Liver (tissue), 9 donors: ENCODE data around the gene MTRF1. TPM values are rescaled to one million over a fixed set of nuclear protein-coding genes. Genes with fewer than 3 reads are reported as not detected.

Experiments used
- DNase-seq: peaks from one replicate; pipeline ENCODE4 v3.0.0-alpha.2; 2017; ENCODE audit warnings: low spot score
- H3K27ac ChIP-seq, 2 donors: one replicate each; pipeline ENCODE4 v1.7.0; 2013; ENCODE audit warnings: inconsistent platforms in 2 of 2, low read length in 2 of 2, control low read depth in 1 of 2, low read depth in 1 of 2, mild to moderate bottlenecking in 1 of 2
- H3K27me3 ChIP-seq, 4 donors: one replicate each; pipeline versions ENCODE4 v1.6.1 to v1.7.0; 2013; ENCODE audit warnings: low read length in 3 of 4, inconsistent platforms in 1 of 4, mild to moderate bottlenecking in 1 of 4, moderate library complexity in 1 of 4; ENCODE audit not compliant: control insufficient read depth in 4 of 4, insufficient read depth in 4 of 4
- H3K36me3 ChIP-seq, 4 donors: one replicate each; pipeline versions ENCODE4 v1.6.1 to v1.7.0; 2013; ENCODE audit warnings: low read length in 3 of 4, mild to moderate bottlenecking in 3 of 4, low read depth in 1 of 4, moderate library complexity in 1 of 4; ENCODE audit not compliant: control insufficient read depth in 4 of 4, insufficient read depth in 3 of 4
- H3K4me1 ChIP-seq, 4 donors: one replicate each; pipeline versions ENCODE4 v1.6.1 to v1.7.0; 2013; ENCODE audit warnings: low read length in 3 of 4, mild to moderate bottlenecking in 3 of 4, moderate library complexity in 1 of 4; ENCODE audit not compliant: control insufficient read depth in 4 of 4, insufficient read depth in 4 of 4
- H3K4me3 ChIP-seq, 3 donors: one replicate each; pipeline versions ENCODE4 v1.6.1 to v1.7.0; 2013; ENCODE audit warnings: low read length in 3 of 3, control low read depth in 1 of 3, low read depth in 1 of 3, mild to moderate bottlenecking in 1 of 3
- H3K9ac ChIP-seq, 2 donors: one replicate each; pipeline ENCODE4 v1.7.0; 2013; ENCODE audit warnings: low read length in 2 of 2, mild to moderate bottlenecking in 2 of 2, moderate library complexity in 2 of 2, control low read depth in 1 of 2, low read depth in 1 of 2
- H3K9me3 ChIP-seq, 4 donors: one replicate each; pipeline versions ENCODE4 v1.6.1 to v1.7.0; 2013; ENCODE audit warnings: low read length in 3 of 4; ENCODE audit not compliant: control insufficient read depth in 4 of 4
- EGR1 ChIP-seq, 2 donors: IDR thresholded peaks; 2 replicates each; pipeline ENCODE4 v1.6.1; 2016 to 2018; ENCODE audit warnings: antibody characterized with exemption in 2 of 2, low read depth in 2 of 2
- FOXA1 ChIP-seq: IDR thresholded peaks from 2 replicates; pipeline ENCODE4 v1.6.1; 2016; ENCODE audit warnings: antibody characterized with exemption
- FOXA2 ChIP-seq: IDR thresholded peaks from 2 replicates; pipeline ENCODE4 v1.6.1; 2016; ENCODE audit warnings: antibody characterized with exemption
- GABPA ChIP-seq, 2 donors: IDR thresholded peaks in 1 of 2; conservative IDR thresholded peaks in 1 of 2; 2 replicates each; pipeline ENCODE4 v1.6.1; 2016; ENCODE audit warnings: antibody characterized with exemption in 2 of 2, mild to moderate bottlenecking in 1 of 2, moderate library complexity in 1 of 2
- HNF4A ChIP-seq, 2 donors: conservative IDR thresholded peaks; 2 replicates each; pipeline ENCODE4 v1.6.1; 2016; ENCODE audit warnings: antibody characterized with exemption in 2 of 2, mild to moderate bottlenecking in 2 of 2
- HNF4G ChIP-seq: IDR thresholded peaks from 2 replicates; pipeline ENCODE4 v1.6.1; 2016; ENCODE audit warnings: antibody characterized with exemption
- JUND ChIP-seq, 2 donors: IDR thresholded peaks; 2 replicates each; pipeline ENCODE4 v1.6.1; 2016; ENCODE audit warnings: antibody characterized with exemption in 2 of 2
- NR2F2 ChIP-seq: IDR thresholded peaks from 2 replicates; pipeline ENCODE4 v1.6.1; 2016; ENCODE audit warnings: antibody characterized with exemption
- RXRA ChIP-seq, 2 donors: IDR thresholded peaks; 2 replicates each; pipeline ENCODE4 v1.6.1; 2017 to 2018; ENCODE audit warnings: antibody characterized with exemption in 2 of 2, mild to moderate bottlenecking in 1 of 2
- SP1 ChIP-seq: IDR thresholded peaks from 2 replicates; pipeline ENCODE4 v1.6.1; 2018; ENCODE audit warnings: antibody characterized with exemption, mild to moderate bottlenecking
- TAF1 ChIP-seq: conservative IDR thresholded peaks from 2 replicates; pipeline ENCODE4 v1.6.1; 2016; ENCODE audit warnings: antibody characterized with exemption, mild to moderate bottlenecking
- YY1 ChIP-seq: IDR thresholded peaks from 2 replicates; pipeline ENCODE4 v1.6.1; 2016; ENCODE audit warnings: antibody characterized with exemption, mild to moderate bottlenecking
- WGBS: extraction: QIAGEN DNeasy Blood & Tissue Kit; methylation state at CpG from one replicate; pipeline ENCODE4 v1.1.7; 2013; 5-methylcytosine and 5-hydroxymethylcytosine counted together
- polyA plus RNA-seq, 2 donors: library from polyadenylated mRNA; stranded (reverse) in 1 of 2; unstranded in 1 of 2; fragments of 200-250 nt in 1 of 2; fragments of >200 nt in 1 of 2; fragmentation: Nextera tagmentation in 1 of 2; extraction: Ambion mirVana in 1 of 2; gene quantifications; one replicate each; pipeline versions ENCODE4 v1.2.1 to v1.2.3, GENCODE V29; 2013 to 2015
- total RNA-seq, 2 donors: library from RNA; depleted of rRNA; stranded (reverse); fragments of >200 nt; gene quantifications; one replicate each; pipeline ENCODE4 v1.2.3, GENCODE V29; 2014
- TF ChIP-seq, protein P1 (sequence below): IDR thresholded peaks from 2 replicates; pipeline ENCODE4 v1.6.1; 2016; ENCODE audit warnings: antibody characterized with exemption, mild to moderate bottlenecking
- TF ChIP-seq, protein P2 (sequence below): IDR thresholded peaks from 2 replicates; pipeline ENCODE4 v1.6.1; 2016; ENCODE audit warnings: antibody characterized with exemption
- TF ChIP-seq, protein P3 (sequence below): IDR thresholded peaks from 2 replicates; pipeline ENCODE4 v1.6.1; 2016; ENCODE audit warnings: antibody characterized with exemption
- TF ChIP-seq, protein P4 (sequence below): fragments of 150-350 bp; IDR thresholded peaks from 2 replicates; pipeline ENCODE4 v1.5.1; 2017; ENCODE audit warnings: improper control_type of control experiment, low read depth, low read length; ENCODE audit not compliant: missing input control
- donor health status: healthy.
- donor health status: healthy.
- donor health status: healthy.
- donor health status: healthy.
- donor health status: healthy.

MTRF1 gene
- total and polyA plus RNA-seq, 4 donors, result 4.9 to 11.0 (median 9.9) TPM

DNA sequence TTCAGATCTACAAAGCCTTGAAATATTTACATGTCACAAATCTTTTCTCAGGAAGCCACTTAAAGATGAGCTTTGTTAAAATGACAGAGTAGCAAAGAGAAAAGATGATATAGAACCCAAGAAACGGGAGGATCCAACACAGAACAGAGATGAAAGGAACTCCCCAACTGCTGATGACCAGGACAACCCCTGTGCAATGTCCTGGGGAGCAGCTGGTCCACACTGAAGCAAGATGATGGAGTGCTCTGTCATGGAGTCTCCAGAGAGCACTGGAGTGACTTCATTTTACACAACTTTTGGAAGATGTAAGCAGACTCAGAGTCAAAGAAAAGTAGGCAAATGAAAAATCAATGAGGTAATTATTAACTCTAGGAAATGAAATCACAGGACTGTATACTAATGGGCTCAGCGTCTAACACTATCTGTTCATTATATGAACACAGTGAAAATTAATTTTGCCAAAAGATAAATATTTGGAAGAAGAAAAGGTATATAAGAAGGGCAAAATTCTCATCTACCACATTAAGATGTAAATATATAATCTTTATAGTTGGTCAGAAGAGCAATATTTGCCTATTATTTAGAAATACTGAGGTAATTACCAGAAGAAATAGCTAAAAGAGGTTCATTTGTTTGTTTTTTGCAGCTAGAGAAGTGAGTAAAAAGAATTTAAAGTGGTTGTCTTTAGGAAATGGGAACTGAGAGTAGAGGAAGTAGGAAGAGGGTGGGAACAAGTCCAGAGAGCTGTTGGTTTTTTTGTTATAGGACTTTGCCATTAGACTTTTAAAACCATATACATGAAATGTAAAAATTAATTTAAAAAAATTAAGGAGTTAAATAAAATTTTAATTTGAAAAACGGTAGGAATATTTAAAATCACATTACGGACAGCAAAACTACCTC lies 30.5 kb downstream of the MTRF1 start:
- H3K27ac ChIP-seq, result no peak overlapping the region
- TF ChIP-seq HNF4A (conservative IDR thresholded peaks at IDR 0.05) (no peak), TAF1 (no peak), RXRA (IDR thresholded peaks at IDR 0.05) (no peak), YY1 (no peak), FOXA2 (no peak), FOXA1 (no peak), NR2F2 (no peak), SP1 (no peak), GABPA (IDR thresholded peaks at IDR 0.05 in 1 of 2, conservative IDR thresholded peaks at IDR 0.05 in 1 of 2) (no peak)
- TF ChIP-seq, protein P1, sequence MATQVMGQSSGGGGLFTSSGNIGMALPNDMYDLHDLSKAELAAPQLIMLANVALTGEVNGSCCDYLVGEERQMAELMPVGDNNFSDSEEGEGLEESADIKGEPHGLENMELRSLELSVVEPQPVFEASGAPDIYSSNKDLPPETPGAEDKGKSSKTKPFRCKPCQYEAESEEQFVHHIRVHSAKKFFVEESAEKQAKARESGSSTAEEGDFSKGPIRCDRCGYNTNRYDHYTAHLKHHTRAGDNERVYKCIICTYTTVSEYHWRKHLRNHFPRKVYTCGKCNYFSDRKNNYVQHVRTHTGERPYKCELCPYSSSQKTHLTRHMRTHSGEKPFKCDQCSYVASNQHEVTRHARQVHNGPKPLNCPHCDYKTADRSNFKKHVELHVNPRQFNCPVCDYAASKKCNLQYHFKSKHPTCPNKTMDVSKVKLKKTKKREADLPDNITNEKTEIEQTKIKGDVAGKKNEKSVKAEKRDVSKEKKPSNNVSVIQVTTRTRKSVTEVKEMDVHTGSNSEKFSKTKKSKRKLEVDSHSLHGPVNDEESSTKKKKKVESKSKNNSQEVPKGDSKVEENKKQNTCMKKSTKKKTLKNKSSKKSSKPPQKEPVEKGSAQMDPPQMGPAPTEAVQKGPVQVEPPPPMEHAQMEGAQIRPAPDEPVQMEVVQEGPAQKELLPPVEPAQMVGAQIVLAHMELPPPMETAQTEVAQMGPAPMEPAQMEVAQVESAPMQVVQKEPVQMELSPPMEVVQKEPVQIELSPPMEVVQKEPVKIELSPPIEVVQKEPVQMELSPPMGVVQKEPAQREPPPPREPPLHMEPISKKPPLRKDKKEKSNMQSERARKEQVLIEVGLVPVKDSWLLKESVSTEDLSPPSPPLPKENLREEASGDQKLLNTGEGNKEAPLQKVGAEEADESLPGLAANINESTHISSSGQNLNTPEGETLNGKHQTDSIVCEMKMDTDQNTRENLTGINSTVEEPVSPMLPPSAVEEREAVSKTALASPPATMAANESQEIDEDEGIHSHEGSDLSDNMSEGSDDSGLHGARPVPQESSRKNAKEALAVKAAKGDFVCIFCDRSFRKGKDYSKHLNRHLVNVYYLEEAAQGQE, result no peak
- TF ChIP-seq, protein P2, sequence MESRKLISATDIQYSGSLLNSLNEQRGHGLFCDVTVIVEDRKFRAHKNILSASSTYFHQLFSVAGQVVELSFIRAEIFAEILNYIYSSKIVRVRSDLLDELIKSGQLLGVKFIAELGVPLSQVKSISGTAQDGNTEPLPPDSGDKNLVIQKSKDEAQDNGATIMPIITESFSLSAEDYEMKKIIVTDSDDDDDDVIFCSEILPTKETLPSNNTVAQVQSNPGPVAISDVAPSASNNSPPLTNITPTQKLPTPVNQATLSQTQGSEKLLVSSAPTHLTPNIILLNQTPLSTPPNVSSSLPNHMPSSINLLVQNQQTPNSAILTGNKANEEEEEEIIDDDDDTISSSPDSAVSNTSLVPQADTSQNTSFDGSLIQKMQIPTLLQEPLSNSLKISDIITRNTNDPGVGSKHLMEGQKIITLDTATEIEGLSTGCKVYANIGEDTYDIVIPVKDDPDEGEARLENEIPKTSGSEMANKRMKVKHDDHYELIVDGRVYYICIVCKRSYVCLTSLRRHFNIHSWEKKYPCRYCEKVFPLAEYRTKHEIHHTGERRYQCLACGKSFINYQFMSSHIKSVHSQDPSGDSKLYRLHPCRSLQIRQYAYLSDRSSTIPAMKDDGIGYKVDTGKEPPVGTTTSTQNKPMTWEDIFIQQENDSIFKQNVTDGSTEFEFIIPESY, result no peak
- TF ChIP-seq, protein P3, sequence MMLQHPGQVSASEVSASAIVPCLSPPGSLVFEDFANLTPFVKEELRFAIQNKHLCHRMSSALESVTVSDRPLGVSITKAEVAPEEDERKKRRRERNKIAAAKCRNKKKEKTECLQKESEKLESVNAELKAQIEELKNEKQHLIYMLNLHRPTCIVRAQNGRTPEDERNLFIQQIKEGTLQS, result no peak
- TF ChIP-seq, protein P4, sequence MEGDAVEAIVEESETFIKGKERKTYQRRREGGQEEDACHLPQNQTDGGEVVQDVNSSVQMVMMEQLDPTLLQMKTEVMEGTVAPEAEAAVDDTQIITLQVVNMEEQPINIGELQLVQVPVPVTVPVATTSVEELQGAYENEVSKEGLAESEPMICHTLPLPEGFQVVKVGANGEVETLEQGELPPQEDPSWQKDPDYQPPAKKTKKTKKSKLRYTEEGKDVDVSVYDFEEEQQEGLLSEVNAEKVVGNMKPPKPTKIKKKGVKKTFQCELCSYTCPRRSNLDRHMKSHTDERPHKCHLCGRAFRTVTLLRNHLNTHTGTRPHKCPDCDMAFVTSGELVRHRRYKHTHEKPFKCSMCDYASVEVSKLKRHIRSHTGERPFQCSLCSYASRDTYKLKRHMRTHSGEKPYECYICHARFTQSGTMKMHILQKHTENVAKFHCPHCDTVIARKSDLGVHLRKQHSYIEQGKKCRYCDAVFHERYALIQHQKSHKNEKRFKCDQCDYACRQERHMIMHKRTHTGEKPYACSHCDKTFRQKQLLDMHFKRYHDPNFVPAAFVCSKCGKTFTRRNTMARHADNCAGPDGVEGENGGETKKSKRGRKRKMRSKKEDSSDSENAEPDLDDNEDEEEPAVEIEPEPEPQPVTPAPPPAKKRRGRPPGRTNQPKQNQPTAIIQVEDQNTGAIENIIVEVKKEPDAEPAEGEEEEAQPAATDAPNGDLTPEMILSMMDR, result no peak
- no peak for DNase-seq
- peaks cover 0 to 8% (median 5%) of the 10 kb centered on the region in 4 donors for H3K36me3 ChIP-seq
- H3K27me3 ChIP-seq, result no peaks in the 10 kb centered on the region
- no peak overlapping the region for H3K9ac ChIP-seq
- 77% methylated on average over 4 of the region's 4 CpGs for WGBS
- no peak overlapping the region for H3K4me3 ChIP-seq
- H3K9me3 ChIP-seq, result no peaks in the 10 kb centered on the region
- H3K4me1 ChIP-seq, result peaks cover 1 to 9% (median 7%) of the 10 kb centered on the region in 4 donors

DNA sequence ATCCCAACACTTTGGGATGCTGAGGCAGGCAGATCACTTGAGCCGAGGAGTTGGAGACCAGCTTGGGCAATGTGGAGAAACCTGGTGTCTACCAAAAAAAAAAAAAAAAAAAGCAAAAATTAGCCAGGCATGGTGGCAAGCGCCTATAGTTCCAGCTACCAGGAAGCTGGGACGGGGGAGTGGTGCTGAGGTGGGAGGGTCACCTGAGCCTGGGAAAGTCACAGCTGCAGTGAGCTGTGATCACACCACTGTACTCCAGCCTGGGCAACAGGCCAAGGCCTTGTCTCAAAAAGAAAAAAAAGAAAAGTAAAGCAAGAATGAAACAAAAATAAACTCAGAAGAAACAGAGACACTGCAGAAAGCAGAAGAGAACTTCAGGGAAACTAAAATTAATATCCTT lies 31.6 kb downstream of the MTRF1 start:
- DNase-seq, result no peak
- no peaks in the 10 kb centered on the region for H3K9me3 ChIP-seq
- H3K27ac ChIP-seq, result no peak overlapping the region
- peaks cover 1 to 9% (median 7%) of the 10 kb centered on the region in 4 donors for H3K4me1 ChIP-seq
- TF ChIP-seq TAF1 (no peak), JUND (IDR thresholded peaks at IDR 0.05) (no peak), GABPA (IDR thresholded peaks at IDR 0.05 in 1 of 2, conservative IDR thresholded peaks at IDR 0.05 in 1 of 2) (no peak), HNF4A (conservative IDR thresholded peaks at IDR 0.05) (no peak), HNF4G (no peak), EGR1 (IDR thresholded peaks at IDR 0.05; ENCODE audit: low read depth in 2 of 2) (no peak)
- H3K4me3 ChIP-seq, result no peak overlapping the region
- no peak overlapping the region for H3K9ac ChIP-seq
- no peaks in the 10 kb centered on the region for H3K27me3 ChIP-seq
- 93% methylated on average over 3 of the region's 3 CpGs for WGBS
- peaks cover under 1 to 8% (median 6%) of the 10 kb centered on the region in 4 donors for H3K36me3 ChIP-seq
